Liver (tissue), 9 donors: ENCODE measurements around the gene TTLL5. TPM values are rescaled to one million over a fixed set of nuclear protein-coding genes. Genes with fewer than 3 reads are reported as not detected.

Experiments used
- DNase-seq: peaks from one replicate; pipeline ENCODE4 v3.0.0-alpha.2; 2017; ENCODE audit warnings: low spot score
- H3K27ac ChIP-seq, 2 donors: one replicate each; pipeline ENCODE4 v1.7.0; 2013; ENCODE audit warnings: inconsistent platforms in 2 of 2, low read length in 2 of 2, control low read depth in 1 of 2, low read depth in 1 of 2, mild to moderate bottlenecking in 1 of 2
- H3K27me3 ChIP-seq, 4 donors: one replicate each; pipeline versions ENCODE4 v1.6.1 to v1.7.0; 2013; ENCODE audit warnings: low read length in 3 of 4, inconsistent platforms in 1 of 4, mild to moderate bottlenecking in 1 of 4, moderate library complexity in 1 of 4; ENCODE audit not compliant: control insufficient read depth in 4 of 4, insufficient read depth in 4 of 4
- H3K36me3 ChIP-seq, 4 donors: one replicate each; pipeline versions ENCODE4 v1.6.1 to v1.7.0; 2013; ENCODE audit warnings: low read length in 3 of 4, mild to moderate bottlenecking in 3 of 4, low read depth in 1 of 4, moderate library complexity in 1 of 4; ENCODE audit not compliant: control insufficient read depth in 4 of 4, insufficient read depth in 3 of 4
- H3K4me1 ChIP-seq, 4 donors: one replicate each; pipeline versions ENCODE4 v1.6.1 to v1.7.0; 2013; ENCODE audit warnings: low read length in 3 of 4, mild to moderate bottlenecking in 3 of 4, moderate library complexity in 1 of 4; ENCODE audit not compliant: control insufficient read depth in 4 of 4, insufficient read depth in 4 of 4
- H3K4me3 ChIP-seq, 3 donors: one replicate each; pipeline versions ENCODE4 v1.6.1 to v1.7.0; 2013; ENCODE audit warnings: low read length in 3 of 3, control low read depth in 1 of 3, low read depth in 1 of 3, mild to moderate bottlenecking in 1 of 3
- H3K9ac ChIP-seq, 2 donors: one replicate each; pipeline ENCODE4 v1.7.0; 2013; ENCODE audit warnings: low read length in 2 of 2, mild to moderate bottlenecking in 2 of 2, moderate library complexity in 2 of 2, control low read depth in 1 of 2, low read depth in 1 of 2
- H3K9me3 ChIP-seq, 4 donors: one replicate each; pipeline versions ENCODE4 v1.6.1 to v1.7.0; 2013; ENCODE audit warnings: low read length in 3 of 4; ENCODE audit not compliant: control insufficient read depth in 4 of 4
- ATF3 ChIP-seq: IDR thresholded peaks from 2 replicates; pipeline ENCODE4 v1.6.1; 2016; ENCODE audit warnings: antibody characterized with exemption
- CTCF ChIP-seq: fragments of 150-350 bp; IDR thresholded peaks from 2 replicates; pipeline ENCODE4 v1.5.1; 2017; ENCODE audit warnings: improper control_type of control experiment, low read depth, low read length; ENCODE audit not compliant: missing input control
- EGR1 ChIP-seq, 2 donors: IDR thresholded peaks; 2 replicates each; pipeline ENCODE4 v1.6.1; 2016 to 2018; ENCODE audit warnings: antibody characterized with exemption in 2 of 2, low read depth in 2 of 2
- FOXA1 ChIP-seq: IDR thresholded peaks from 2 replicates; pipeline ENCODE4 v1.6.1; 2016; ENCODE audit warnings: antibody characterized with exemption
- FOXA2 ChIP-seq: IDR thresholded peaks from 2 replicates; pipeline ENCODE4 v1.6.1; 2016; ENCODE audit warnings: antibody characterized with exemption
- GABPA ChIP-seq, 2 donors: IDR thresholded peaks in 1 of 2; conservative IDR thresholded peaks in 1 of 2; 2 replicates each; pipeline ENCODE4 v1.6.1; 2016; ENCODE audit warnings: antibody characterized with exemption in 2 of 2, mild to moderate bottlenecking in 1 of 2, moderate library complexity in 1 of 2
- HNF4A ChIP-seq, 2 donors: conservative IDR thresholded peaks; 2 replicates each; pipeline ENCODE4 v1.6.1; 2016; ENCODE audit warnings: antibody characterized with exemption in 2 of 2, mild to moderate bottlenecking in 2 of 2
- HNF4G ChIP-seq: IDR thresholded peaks from 2 replicates; pipeline ENCODE4 v1.6.1; 2016; ENCODE audit warnings: antibody characterized with exemption
- JUND ChIP-seq, 2 donors: IDR thresholded peaks; 2 replicates each; pipeline ENCODE4 v1.6.1; 2016; ENCODE audit warnings: antibody characterized with exemption in 2 of 2
- RAD21 ChIP-seq, 2 donors: IDR thresholded peaks; 2 replicates each; pipeline ENCODE4 v1.6.1; 2016; ENCODE audit warnings: antibody characterized with exemption in 2 of 2, mild to moderate bottlenecking in 2 of 2
- REST ChIP-seq: IDR thresholded peaks from 2 replicates; pipeline ENCODE4 v1.6.1; 2016; ENCODE audit warnings: antibody characterized with exemption, mild to moderate bottlenecking
- SP1 ChIP-seq: IDR thresholded peaks from 2 replicates; pipeline ENCODE4 v1.6.1; 2018; ENCODE audit warnings: antibody characterized with exemption, mild to moderate bottlenecking
- YY1 ChIP-seq: IDR thresholded peaks from 2 replicates; pipeline ENCODE4 v1.6.1; 2016; ENCODE audit warnings: antibody characterized with exemption, mild to moderate bottlenecking
- WGBS: extraction: QIAGEN DNeasy Blood & Tissue Kit; methylation state at CpG from one replicate; pipeline ENCODE4 v1.1.7; 2013; 5-methylcytosine and 5-hydroxymethylcytosine counted together
- polyA plus RNA-seq, 2 donors: library from polyadenylated mRNA; stranded (reverse) in 1 of 2; unstranded in 1 of 2; fragments of 200-250 nt in 1 of 2; fragments of >200 nt in 1 of 2; fragmentation: Nextera tagmentation in 1 of 2; extraction: Ambion mirVana in 1 of 2; gene quantifications; one replicate each; pipeline versions ENCODE4 v1.2.1 to v1.2.3, GENCODE V29; 2013 to 2015
- total RNA-seq, 2 donors: library from RNA; depleted of rRNA; stranded (reverse); fragments of >200 nt; gene quantifications; one replicate each; pipeline ENCODE4 v1.2.3, GENCODE V29; 2014
- TF ChIP-seq, protein P1 (sequence below): IDR thresholded peaks from 2 replicates; pipeline ENCODE4 v1.6.1; 2016; ENCODE audit warnings: antibody characterized with exemption
- TF ChIP-seq, protein P2 (sequence below): IDR thresholded peaks from 2 replicates; pipeline ENCODE4 v1.6.1; 2016; ENCODE audit warnings: antibody characterized with exemption
- donor health status: healthy.
- donor health status: healthy.
- donor health status: healthy.
- donor health status: healthy.
- donor health status: healthy.

The TTLL5 gene
- total and polyA plus RNA-seq, 4 donors: 4.3 to 14.2 (median 9.8) TPM

DNA sequence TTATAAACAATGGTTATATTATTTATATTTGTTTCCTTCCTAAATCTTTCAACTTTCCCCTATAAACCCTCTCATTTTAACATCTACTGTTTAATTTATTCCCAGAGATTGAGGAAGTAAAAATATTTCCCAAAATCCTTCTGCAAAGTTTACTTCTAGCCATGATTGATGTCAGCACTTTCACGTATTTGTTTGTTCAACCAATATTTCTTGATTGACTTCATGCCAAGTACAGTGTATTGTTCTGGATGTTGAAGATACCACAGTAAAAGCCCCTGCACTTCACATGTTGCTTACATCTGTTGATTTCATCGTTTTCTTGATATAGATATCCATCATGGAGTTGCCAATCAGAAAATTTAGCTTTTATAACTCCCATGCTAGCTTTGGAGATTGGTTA is 81.8 kb downstream of the TTLL5 start:
- no peak for TF ChIP-seq FOXA1
- TF ChIP-seq FOXA2: no peak
- no peak for TF ChIP-seq JUND (IDR thresholded peaks at IDR 0.05)
- no peak for TF ChIP-seq ATF3
- no peak for TF ChIP-seq HNF4G
- no peak for TF ChIP-seq CTCF
- TF ChIP-seq SP1: no peak
- Histone ChIP-seq H3K9ac (no peak overlapping the region), H3K36me3 (peaks cover 0 to 5% (median under 1%) of the 10 kb centered on the region in 4 donors), H3K9me3 (peaks cover 0 to 2% (median 0%) of the 10 kb centered on the region in 4 donors), H3K4me1 (peaks cover 0 to 6% (median 4%) of the 10 kb centered on the region in 4 donors), H3K27me3 (no peaks in the 10 kb centered on the region), H3K4me3 (no peak overlapping the region), H3K27ac (no peak overlapping the region)
- 82% methylated on average over 2 of the region's 2 CpGs for WGBS
- no peak for DNase-seq

- H3K4me1 ChIP-seq: no peaks in the 10 kb centered on the region
- H3K27ac ChIP-seq: no peak overlapping the region
- H3K9me3 ChIP-seq: peaks cover 0 to 2% (median 0%) of the 10 kb centered on the region in 4 donors
- peaks cover 0 to 5% (median under 1%) of the 10 kb centered on the region in 4 donors for H3K36me3 ChIP-seq
- no peak for TF ChIP-seq EGR1 (IDR thresholded peaks at IDR 0.05; ENCODE audit: low read depth in 2 of 2)
- TF ChIP-seq ATF3: no peak
- TF ChIP-seq RAD21 (IDR thresholded peaks at IDR 0.05): no peak
- no peak for TF ChIP-seq HNF4A (conservative IDR thresholded peaks at IDR 0.05)
- no peak for TF ChIP-seq HNF4G
- no peak for TF ChIP-seq GABPA (IDR thresholded peaks at IDR 0.05 in 1 of 2, conservative IDR thresholded peaks at IDR 0.05 in 1 of 2)
- TF ChIP-seq, protein P1, sequence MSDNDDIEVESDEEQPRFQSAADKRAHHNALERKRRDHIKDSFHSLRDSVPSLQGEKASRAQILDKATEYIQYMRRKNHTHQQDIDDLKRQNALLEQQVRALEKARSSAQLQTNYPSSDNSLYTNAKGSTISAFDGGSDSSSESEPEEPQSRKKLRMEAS: no peak
- no peak for DNase-seq
- WGBS: 80% methylated on average over 2 of the region's 2 CpGs
- no peak overlapping the region for H3K4me3 ChIP-seq
- no peak overlapping the region for H3K9ac ChIP-seq
- no peaks in the 10 kb centered on the region for H3K27me3 ChIP-seq
These were observed 86.9 kb downstream of the TTLL5 start for GRCh38 chr14:75747899-75748298.

DNA sequence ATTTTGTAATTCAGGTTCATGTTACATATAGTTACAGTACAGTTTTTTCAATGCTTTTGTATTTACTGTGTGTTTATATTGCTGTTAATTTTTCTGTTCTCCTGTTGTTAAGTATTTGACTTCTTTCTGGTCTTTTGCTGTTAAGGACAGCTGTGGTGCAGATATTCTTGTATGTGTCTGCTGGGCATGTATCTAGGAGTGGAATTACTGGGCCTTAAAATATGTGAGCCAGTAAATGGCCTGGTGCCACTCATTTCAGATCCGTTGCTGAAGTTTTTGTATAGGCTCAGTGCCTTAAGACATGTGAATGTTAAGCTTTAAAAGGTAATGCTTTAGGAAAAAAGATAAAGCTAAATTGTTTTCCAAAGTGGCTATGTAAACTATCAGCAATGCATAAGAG is 87.3 kb downstream of the TTLL5 start:
- WGBS: 93% methylated on average over 1 of the region's 1 CpG

More for the DNA sequence above, 87.3 kb downstream of the TTLL5 start:
- H3K27me3 ChIP-seq: no peaks in the 10 kb centered on the region
- no peak overlapping the region for H3K4me3 ChIP-seq
- H3K27ac ChIP-seq: no peak overlapping the region
- TF ChIP-seq HNF4A (conservative IDR thresholded peaks at IDR 0.05) (no peak), YY1 (no peak), RAD21 (IDR thresholded peaks at IDR 0.05) (no peak), REST (no peak), SP1 (no peak)
- TF ChIP-seq, protein P2, sequence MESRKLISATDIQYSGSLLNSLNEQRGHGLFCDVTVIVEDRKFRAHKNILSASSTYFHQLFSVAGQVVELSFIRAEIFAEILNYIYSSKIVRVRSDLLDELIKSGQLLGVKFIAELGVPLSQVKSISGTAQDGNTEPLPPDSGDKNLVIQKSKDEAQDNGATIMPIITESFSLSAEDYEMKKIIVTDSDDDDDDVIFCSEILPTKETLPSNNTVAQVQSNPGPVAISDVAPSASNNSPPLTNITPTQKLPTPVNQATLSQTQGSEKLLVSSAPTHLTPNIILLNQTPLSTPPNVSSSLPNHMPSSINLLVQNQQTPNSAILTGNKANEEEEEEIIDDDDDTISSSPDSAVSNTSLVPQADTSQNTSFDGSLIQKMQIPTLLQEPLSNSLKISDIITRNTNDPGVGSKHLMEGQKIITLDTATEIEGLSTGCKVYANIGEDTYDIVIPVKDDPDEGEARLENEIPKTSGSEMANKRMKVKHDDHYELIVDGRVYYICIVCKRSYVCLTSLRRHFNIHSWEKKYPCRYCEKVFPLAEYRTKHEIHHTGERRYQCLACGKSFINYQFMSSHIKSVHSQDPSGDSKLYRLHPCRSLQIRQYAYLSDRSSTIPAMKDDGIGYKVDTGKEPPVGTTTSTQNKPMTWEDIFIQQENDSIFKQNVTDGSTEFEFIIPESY: no peak
- H3K4me1 ChIP-seq: no peaks in the 10 kb centered on the region
- no peak for DNase-seq
- peaks cover 0 to 2% (median 0%) of the 10 kb centered on the region in 4 donors for H3K9me3 ChIP-seq
- H3K9ac ChIP-seq: no peak overlapping the region
- H3K36me3 ChIP-seq: peaks cover 0 to 8% (median under 1%) of the 10 kb centered on the region in 4 donors
